Peyer's patch (tissue), 4 donors: ENCODE data around the gene ANKRD9. TPM values are rescaled to one million over a fixed set of nuclear protein-coding genes. Genes with fewer than 3 reads are reported as not detected.
A peak's percentile ranks its signal among the peaks of the same experiment; 100 is the strongest.

Experiments
- DNase-seq, 3 donors: peaks; one replicate each; pipeline ENCODE4 v3.0.0-alpha.2; 2017 to 2019
- H3K27ac ChIP-seq, 4 donors: fragments of 200-600 bp; sonication (generic); one replicate each; pipeline ENCODE4 v1.5.1; 2016 to 2019
- H3K27me3 ChIP-seq, 2 donors: fragments of 200-600 bp; sonication (generic); one replicate each; pipeline ENCODE4 v1.5.1; 2019
- H3K36me3 ChIP-seq, 3 donors: fragments of 200-600 bp; sonication (generic); one replicate each; pipeline ENCODE4 v1.5.1; 2016 to 2019
- H3K4me1 ChIP-seq, 4 donors: fragments of 200-600 bp; sonication (generic); one replicate each; pipeline ENCODE4 v1.5.1; 2016 to 2019
- H3K4me3 ChIP-seq, 4 donors: fragments of 200-600 bp; sonication (generic); 1 replicate in 3 of 4; 2 replicates in 1 of 4; pipeline ENCODE4 v1.5.1; 2016 to 2019; ENCODE audit warnings: mild to moderate bottlenecking in 1 of 4
- H3K9me3 ChIP-seq, 4 donors: fragments of 200-600 bp; sonication (generic); one replicate each; pipeline ENCODE4 v1.5.1; 2016 to 2019; ENCODE audit warnings: mild to moderate bottlenecking in 1 of 4
- POLR2A ChIP-seq, 2 donors: fragments of 450-650 bp; IDR thresholded peaks; one replicate each; pipeline ENCODE4 v1.5.1; 2017; ENCODE audit warnings: antibody characterized with exemption in 2 of 2, mild to moderate bottlenecking in 2 of 2, moderate library complexity in 2 of 2
- total RNA-seq, 4 donors: library from RNA; depleted of rRNA; stranded (reverse); fragments of >200 nt; gene quantifications; one replicate each; pipeline ENCODE4 v1.1.0, GENCODE V29; 2016
- TF ChIP-seq, protein P1 (sequence below), 6 experiments: fragments of 450-650 bp in 4 of 6; fragments of 200-600 bp in 2 of 6; sonication (generic) in 1 of 6; IDR thresholded peaks; one replicate each; pipeline ENCODE4 v1.5.1; 2017 to 2019; ENCODE audit warnings: antibody characterized with exemption in 6 of 6, mild to moderate bottlenecking in 3 of 6, moderate library complexity in 1 of 6

The ANKRD9 gene
- total RNA-seq, 4 donors from 2014 or later = 52.8 to 450 (median 392) TPM

DNA sequence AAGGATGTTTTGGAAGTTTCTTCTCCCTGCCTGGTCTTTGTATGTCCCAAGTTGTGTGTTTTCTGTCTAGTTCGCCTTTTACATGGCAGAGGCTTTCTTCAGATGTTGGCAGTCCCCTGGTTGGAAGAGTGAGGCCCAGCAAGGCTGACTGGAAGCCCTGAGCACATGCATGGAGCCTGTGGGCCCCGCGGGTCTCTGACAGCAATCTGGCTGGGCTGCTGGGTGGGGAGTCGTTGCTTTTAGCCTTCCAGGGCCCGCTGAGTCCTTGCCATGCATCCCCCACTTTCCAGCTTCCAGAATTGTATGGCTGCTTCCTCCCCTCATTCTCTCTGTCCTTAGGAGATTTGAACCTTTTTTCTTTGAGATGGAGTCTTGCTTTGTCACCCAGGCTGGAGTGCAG, 25.3 kb downstream of the ANKRD9 start:
- TF ChIP-seq, protein P1, sequence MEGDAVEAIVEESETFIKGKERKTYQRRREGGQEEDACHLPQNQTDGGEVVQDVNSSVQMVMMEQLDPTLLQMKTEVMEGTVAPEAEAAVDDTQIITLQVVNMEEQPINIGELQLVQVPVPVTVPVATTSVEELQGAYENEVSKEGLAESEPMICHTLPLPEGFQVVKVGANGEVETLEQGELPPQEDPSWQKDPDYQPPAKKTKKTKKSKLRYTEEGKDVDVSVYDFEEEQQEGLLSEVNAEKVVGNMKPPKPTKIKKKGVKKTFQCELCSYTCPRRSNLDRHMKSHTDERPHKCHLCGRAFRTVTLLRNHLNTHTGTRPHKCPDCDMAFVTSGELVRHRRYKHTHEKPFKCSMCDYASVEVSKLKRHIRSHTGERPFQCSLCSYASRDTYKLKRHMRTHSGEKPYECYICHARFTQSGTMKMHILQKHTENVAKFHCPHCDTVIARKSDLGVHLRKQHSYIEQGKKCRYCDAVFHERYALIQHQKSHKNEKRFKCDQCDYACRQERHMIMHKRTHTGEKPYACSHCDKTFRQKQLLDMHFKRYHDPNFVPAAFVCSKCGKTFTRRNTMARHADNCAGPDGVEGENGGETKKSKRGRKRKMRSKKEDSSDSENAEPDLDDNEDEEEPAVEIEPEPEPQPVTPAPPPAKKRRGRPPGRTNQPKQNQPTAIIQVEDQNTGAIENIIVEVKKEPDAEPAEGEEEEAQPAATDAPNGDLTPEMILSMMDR (IDR thresholded peaks at IDR 0.05) = no peak
- TF ChIP-seq POLR2A (IDR thresholded peaks at IDR 0.05) = no peak
- H3K4me3 ChIP-seq = no peak overlapping the region
- H3K9me3 ChIP-seq = no peaks in the 10 kb centered on the region
- no peak overlapping the region for H3K27ac ChIP-seq
- H3K36me3 ChIP-seq = no peaks in the 10 kb centered on the region
- no peaks in the 10 kb centered on the region for H3K27me3 ChIP-seq
- H3K4me1 ChIP-seq = peaks cover 0 to 5% (median 0%) of the 10 kb centered on the region in 4 donors
- DNase-seq = no peak

DNA sequence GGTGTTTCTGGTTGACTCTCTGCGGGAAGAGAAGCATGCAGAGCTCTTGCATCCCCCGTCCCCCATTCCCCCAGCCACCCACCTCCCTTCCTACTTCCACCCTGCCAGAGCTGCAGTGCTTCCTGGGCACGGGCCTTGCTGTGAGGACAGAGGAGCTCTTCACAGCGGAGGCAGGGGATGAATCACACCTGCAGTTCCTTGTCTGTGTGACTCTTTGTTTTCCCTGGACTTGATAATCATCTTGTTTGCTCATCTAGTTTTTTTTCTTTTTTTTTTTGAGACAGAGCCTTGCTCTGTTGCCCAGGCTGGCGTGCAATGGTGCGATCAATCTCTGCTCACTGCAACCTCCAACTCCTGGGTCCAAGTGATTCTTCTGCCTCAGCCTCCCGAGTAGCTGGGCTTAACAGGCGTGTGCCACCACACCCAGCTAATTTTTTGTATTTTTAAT, 27.8 kb downstream of the ANKRD9 start:
- peaks cover 0 to 5% (median 0%) of the 10 kb centered on the region in 4 donors for H3K4me1 ChIP-seq
- no peak overlapping the region for H3K4me3 ChIP-seq
- DNase-seq = peak in 2 of 3 donors; percentile 64 to 71
- no peaks in the 10 kb centered on the region for H3K27me3 ChIP-seq
- no peak for TF ChIP-seq POLR2A (IDR thresholded peaks at IDR 0.05)
- TF ChIP-seq, protein P1 (IDR thresholded peaks at IDR 0.05) = no peak
- no peaks in the 10 kb centered on the region for H3K9me3 ChIP-seq
- H3K27ac ChIP-seq = peak overlapping the region in 3 of 4 donors; percentile 22 to 71 (median 52)
- H3K36me3 ChIP-seq = no peaks in the 10 kb centered on the region

DNA sequence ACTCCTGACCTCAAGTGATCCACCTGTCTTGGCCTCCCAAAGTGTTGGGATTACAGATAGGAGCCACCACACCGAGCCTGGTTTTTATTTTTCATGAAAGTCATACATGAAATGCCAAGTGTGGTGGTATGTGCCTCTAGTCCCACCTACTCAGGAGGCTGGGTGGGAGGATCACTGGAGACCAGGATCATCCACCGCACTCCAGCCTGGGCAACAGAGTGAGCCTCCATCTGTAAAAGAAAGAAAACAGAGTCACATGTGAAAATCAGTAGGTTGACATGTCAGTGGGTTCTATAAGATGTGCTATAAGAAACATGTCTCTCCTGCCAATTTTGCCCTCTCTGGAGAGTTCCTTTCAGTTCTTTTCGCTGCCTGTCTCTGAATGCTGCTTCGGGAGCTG, 28.2 kb downstream of the ANKRD9 start:
- Histone ChIP-seq H3K27ac (peak overlapping the region in 3 of 4 donors; percentile 22 to 71 (median 52)), H3K27me3 (no peaks in the 10 kb centered on the region), H3K4me1 (peaks cover 0 to 5% (median 0%) of the 10 kb centered on the region in 4 donors), H3K9me3 (no peaks in the 10 kb centered on the region), H3K36me3 (no peaks in the 10 kb centered on the region), H3K4me3 (no peak overlapping the region)
- TF ChIP-seq, protein P1 (IDR thresholded peaks at IDR 0.05) = no peak
- no peak for TF ChIP-seq POLR2A (IDR thresholded peaks at IDR 0.05)
- no peak for DNase-seq

DNA sequence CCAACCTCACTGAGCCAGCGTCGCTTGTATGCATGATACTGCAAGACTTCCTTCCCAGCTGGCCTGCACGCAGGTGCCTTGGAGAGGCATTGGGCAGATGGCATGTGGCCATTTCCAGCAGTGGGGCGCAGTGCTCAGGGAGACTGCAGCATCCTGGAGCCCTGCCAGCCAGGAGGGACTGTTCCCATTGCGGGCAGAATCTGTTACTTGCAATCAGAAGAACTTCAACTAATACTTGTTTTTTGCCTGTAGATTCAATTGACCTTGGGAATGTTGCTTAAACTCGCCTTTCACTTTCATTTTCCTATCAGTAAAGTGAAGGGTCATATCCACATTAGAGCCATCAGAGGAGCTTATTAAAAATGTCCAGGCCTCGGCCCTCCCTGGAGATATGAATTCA, 29.8 kb downstream of the ANKRD9 start:
- no peaks in the 10 kb centered on the region for H3K36me3 ChIP-seq
- TF ChIP-seq, protein P1 (IDR thresholded peaks at IDR 0.05) = no peak
- TF ChIP-seq POLR2A (IDR thresholded peaks at IDR 0.05) = no peak
- peaks cover 0 to 5% (median 0%) of the 10 kb centered on the region in 4 donors for H3K4me1 ChIP-seq
- peak in 2 of 3 donors; percentile 71 to 82 for DNase-seq
- peak overlapping the region in 3 of 4 donors; percentile 13 to 71 (median 70) for H3K27ac ChIP-seq
- H3K9me3 ChIP-seq = no peaks in the 10 kb centered on the region
- H3K27me3 ChIP-seq = no peaks in the 10 kb centered on the region
- H3K4me3 ChIP-seq = no peak overlapping the region

DNA sequence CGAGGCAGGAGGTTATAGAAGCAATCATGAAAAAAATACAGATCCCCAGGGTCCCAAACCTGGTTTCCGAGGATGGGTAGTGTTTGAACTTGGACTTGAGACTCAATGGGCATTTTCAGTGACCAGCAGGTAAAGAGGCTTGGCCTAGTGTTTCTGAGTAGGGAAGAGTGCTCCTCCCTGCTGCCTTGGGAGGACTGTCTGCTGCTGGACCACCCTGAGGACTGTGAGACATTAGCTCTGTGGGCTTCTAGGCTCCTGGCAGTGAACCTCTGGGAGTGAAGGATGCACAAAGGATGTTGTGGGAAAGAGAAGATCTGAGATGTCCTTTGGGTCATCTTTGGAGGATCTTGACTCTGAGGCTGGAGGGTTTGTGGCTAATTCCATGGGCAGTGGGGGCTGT, 30.5 kb downstream of the ANKRD9 start:
- Histone ChIP-seq H3K27ac (peak overlapping the region in 2 of 4 donors; percentile 70 to 71), H3K4me3 (no peak overlapping the region), H3K9me3 (no peaks in the 10 kb centered on the region), H3K36me3 (no peaks in the 10 kb centered on the region), H3K27me3 (no peaks in the 10 kb centered on the region), H3K4me1 (peaks cover 0 to 5% (median 0%) of the 10 kb centered on the region in 4 donors)
- TF ChIP-seq POLR2A (IDR thresholded peaks at IDR 0.05) = no peak
- TF ChIP-seq, protein P1 (IDR thresholded peaks at IDR 0.05) = no peak
- DNase-seq = no peak

DNA sequence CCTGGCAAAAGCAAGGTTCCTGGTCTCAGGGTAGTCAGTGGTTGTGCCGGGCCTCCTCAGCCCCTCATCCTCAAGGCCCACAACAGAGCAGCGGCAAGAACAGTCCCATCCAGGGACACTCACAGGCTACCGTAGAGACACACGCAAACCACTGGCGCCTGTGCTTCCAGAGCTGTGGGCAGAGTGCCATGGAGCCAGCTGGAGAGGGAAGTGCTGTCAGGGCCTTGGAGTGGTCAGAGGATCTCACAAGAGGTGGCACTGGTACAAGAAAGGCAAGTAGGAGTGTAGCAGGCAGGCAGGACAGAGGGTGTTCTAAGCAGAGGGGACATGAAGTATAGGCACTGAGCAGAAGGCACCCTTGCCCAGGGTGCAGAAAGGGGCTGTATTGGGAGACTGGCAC, 34.6 kb downstream of the ANKRD9 start:
- no peaks in the 10 kb centered on the region for H3K36me3 ChIP-seq
- no peaks in the 10 kb centered on the region for H3K9me3 ChIP-seq
- H3K27me3 ChIP-seq = no peaks in the 10 kb centered on the region
- H3K27ac ChIP-seq = no peak overlapping the region
- no peak overlapping the region for H3K4me3 ChIP-seq
- DNase-seq = peak; percentile 20 to 65 (median 61)
- no peak for TF ChIP-seq POLR2A (IDR thresholded peaks at IDR 0.05)
- TF ChIP-seq, protein P1 (IDR thresholded peaks at IDR 0.05) = no peak
- H3K4me1 ChIP-seq = peaks cover 0 to 16% (median 0%) of the 10 kb centered on the region in 4 donors
